NT2/D1 (cell line): ENCODE data around the gene TANK.

Experiments
- DNase-seq: peaks from one replicate; pipeline ENCODE4 v3.0.0-alpha.2; 2011; ENCODE audit warnings: low read depth, low spot score
- H3K27me3 ChIP-seq: 2 replicates; pipeline ENCODE4 v1.6.0; 2011; ENCODE audit warnings: mild to moderate bottlenecking; ENCODE audit not compliant: insufficient read length, insufficient read depth
- H3K36me3 ChIP-seq: 2 replicates; pipeline ENCODE4 v1.6.1; 2011; ENCODE audit warnings: mild to moderate bottlenecking, low read length, mixed read lengths; ENCODE audit not compliant: insufficient read depth, insufficient read length
- H3K4me1 ChIP-seq: 2 replicates; pipeline ENCODE4 v1.5.1; 2011; ENCODE audit not compliant: insufficient read depth, insufficient read length
- H3K4me3 ChIP-seq: 2 replicates; pipeline ENCODE4 v1.5.1; 2011; ENCODE audit warnings: low read depth; ENCODE audit not compliant: insufficient read length
- H3K9ac ChIP-seq: 2 replicates; pipeline ENCODE4 v1.6.0; 2011; ENCODE audit warnings: low read depth; ENCODE audit not compliant: insufficient read length
- H3K9me3 ChIP-seq: 2 replicates; pipeline ENCODE4 v1.5.1; 2011; ENCODE audit warnings: mild to moderate bottlenecking, low read length; ENCODE audit not compliant: insufficient read depth
- SUZ12 ChIP-seq: IDR thresholded peaks from 2 replicates; pipeline ENCODE4 v1.6.1; 2011; ENCODE audit not compliant: insufficient read length, insufficient read depth; ENCODE audit errors: extremely low read depth
- YY1 ChIP-seq: IDR thresholded peaks from 2 replicates; pipeline ENCODE4 v1.6.1; 2011; ENCODE audit not compliant: insufficient read length, insufficient read depth
- ZNF274 ChIP-seq: IDR thresholded peaks from 2 replicates; pipeline ENCODE4 v1.6.1; 2011; ENCODE audit warnings: mild to moderate bottlenecking, low read depth, low read length

Gene TANK

DNA sequence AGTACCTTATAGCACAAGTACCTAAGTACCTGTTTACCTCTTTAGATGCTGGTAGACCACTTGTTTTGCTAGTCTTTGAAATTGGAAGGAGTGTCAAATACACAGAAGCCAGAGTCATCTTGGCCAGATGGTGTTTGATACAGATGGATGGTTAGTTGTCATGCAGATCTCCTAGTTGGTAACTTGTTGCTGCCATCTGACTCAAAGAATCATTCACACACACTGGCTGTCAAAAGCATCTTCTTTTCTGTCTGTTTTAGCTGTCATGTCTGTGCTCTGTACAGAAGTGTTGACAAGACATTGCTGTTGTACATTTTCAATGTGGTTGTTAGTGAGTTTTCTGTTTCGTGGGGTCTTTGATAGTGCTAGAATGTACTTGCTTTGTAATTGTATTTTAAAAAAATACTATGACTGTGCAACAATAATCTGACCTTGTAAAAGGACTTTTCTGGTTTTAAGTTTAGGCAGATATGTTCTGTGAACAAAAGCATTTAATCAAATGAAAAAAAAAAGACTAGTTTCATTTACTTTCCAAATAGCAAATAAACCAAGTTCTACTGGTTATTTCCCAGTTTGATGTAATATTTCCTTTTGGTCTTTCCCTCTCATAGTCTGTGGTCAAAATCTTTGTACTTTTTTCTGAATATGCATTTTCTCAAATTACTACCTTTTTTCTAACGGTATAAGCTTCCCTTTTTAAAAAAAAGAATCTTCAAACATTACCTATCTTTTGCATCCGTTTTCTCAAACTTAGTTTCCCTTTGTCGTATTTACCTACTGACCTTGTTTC, 39.9 kb downstream of the TANK start:
- no peak overlapping the region for H3K4me3 ChIP-seq
- no peak for TF ChIP-seq ZNF274
- TF ChIP-seq SUZ12, result no peak
- no peak for TF ChIP-seq YY1
- H3K36me3 ChIP-seq, result peaks cover 24% of the 10 kb centered on the region
- H3K4me1 ChIP-seq, result no peaks in the 10 kb centered on the region
- H3K9ac ChIP-seq, result no peak overlapping the region
- H3K9me3 ChIP-seq, result no peaks in the 10 kb centered on the region
- DNase-seq, result no peak
- no peaks in the 10 kb centered on the region for H3K27me3 ChIP-seq

DNA sequence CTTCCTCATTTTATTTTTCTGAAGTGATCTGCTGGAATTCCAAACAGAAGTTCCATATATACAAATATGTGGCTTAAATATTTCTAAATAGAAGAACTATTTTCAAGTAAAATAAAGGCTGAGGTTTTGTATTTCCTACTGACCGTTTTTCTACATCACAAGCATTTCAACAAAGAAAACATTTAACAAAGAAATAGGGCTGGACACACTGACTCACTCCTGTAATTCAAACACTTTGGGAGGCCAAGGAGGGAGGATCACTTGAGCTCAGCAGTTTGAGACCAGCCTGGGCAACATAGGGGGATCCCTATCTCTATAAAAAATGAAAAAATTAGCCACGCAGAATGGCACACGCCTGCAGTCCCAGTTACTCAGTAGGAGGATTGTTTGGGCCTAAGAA, 44.6 kb downstream of the TANK start:
- no peaks in the 10 kb centered on the region for H3K9me3 ChIP-seq
- no peak overlapping the region for H3K9ac ChIP-seq
- no peak for TF ChIP-seq YY1
- no peak for TF ChIP-seq ZNF274
- TF ChIP-seq SUZ12, result no peak
- H3K36me3 ChIP-seq, result peaks cover 23% of the 10 kb centered on the region
- H3K4me3 ChIP-seq, result no peak overlapping the region
- no peaks in the 10 kb centered on the region for H3K27me3 ChIP-seq
- DNase-seq, result no peak
- no peaks in the 10 kb centered on the region for H3K4me1 ChIP-seq

DNA sequence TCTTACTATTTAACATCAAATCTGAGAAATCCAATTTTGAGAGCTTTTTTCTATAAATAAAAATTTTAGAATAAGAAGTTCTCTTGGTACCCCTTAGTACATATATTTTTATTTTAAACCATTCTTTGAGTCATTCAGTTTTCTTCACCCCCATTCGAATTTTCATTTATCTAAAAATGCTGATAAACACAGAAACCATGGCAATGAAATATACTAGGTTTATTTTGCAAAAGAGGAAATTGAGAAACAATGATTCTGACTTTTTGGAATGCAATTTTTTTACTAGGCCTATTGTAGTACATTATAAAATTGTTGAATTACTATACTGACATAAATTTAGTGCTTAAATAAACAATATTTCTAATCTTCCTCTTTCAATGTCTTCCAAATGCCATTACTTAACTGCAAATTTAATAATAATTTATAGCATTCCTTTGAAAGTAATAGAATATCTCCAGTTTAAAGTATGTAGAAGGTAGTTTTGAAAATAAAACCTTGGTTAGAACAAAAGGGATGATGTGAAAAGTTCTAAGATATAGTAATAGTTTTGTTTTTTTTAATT, 46.3 kb downstream of the TANK start:
- H3K9me3 ChIP-seq, result no peaks in the 10 kb centered on the region
- H3K4me1 ChIP-seq, result no peaks in the 10 kb centered on the region
- H3K4me3 ChIP-seq, result no peak overlapping the region
- TF ChIP-seq YY1 (no peak), SUZ12 (no peak), ZNF274 (no peak)
- H3K27me3 ChIP-seq, result no peaks in the 10 kb centered on the region
- peaks cover 23% of the 10 kb centered on the region for H3K36me3 ChIP-seq
- H3K9ac ChIP-seq, result no peak overlapping the region
- no peak for DNase-seq

DNA sequence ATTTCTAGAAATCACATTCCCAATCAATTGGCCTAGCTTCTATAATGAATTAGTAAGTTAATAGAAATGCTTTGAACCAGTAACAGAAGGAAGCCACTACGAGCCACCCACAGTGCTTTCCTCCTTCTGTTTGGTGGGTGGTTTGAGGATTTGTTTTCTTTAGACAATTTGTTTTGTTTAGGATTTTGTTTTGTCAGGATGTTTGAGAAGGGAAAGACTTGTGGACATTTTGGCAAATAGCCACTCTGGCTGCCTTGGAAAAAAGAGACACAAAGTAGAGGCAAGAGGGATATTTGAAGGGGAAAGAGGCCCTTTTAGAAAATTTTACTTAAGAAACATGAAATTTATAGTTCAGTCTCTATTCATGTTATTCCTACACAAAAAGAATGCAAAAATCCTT, 47.7 kb downstream of the TANK start:
- no peaks in the 10 kb centered on the region for H3K27me3 ChIP-seq
- H3K36me3 ChIP-seq, result peaks cover 27% of the 10 kb centered on the region
- no peaks in the 10 kb centered on the region for H3K9me3 ChIP-seq
- TF ChIP-seq ZNF274, result no peak
- no peak for TF ChIP-seq SUZ12
- TF ChIP-seq YY1, result no peak
- H3K9ac ChIP-seq, result no peak overlapping the region
- no peak overlapping the region for H3K4me3 ChIP-seq
- DNase-seq, result no peak
- H3K4me1 ChIP-seq, result no peaks in the 10 kb centered on the region

DNA sequence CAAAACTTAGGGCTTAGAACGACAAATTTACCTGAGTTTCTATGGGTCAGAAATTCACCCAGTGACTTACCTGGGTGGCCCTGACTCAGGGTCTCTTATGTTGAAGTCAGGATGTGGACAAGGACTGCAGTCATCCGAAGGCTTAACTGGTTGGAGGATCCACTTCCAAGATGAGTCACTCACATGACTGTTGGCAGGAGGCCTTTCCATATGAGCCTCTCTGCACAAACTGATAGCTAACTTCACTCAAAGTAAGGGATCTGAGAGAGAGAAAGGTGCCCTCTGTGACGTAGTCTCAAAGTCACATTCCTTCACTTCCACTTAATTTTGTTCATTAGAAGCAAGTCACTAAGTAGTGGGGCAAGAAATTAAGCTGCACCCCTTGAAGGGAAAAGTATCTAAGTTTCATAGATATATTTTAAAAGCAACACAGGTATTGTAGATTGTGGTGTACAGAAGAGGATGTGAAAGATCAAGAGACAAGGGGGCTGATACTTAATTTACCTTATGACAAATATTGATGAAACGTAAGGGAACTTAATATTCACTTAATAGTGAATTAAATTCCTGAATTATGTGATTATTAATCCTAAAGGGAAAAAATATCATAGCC, 48.4 kb downstream of the TANK start:
- no peak overlapping the region for H3K4me3 ChIP-seq
- H3K36me3 ChIP-seq, result peaks cover 25% of the 10 kb centered on the region
- no peaks in the 10 kb centered on the region for H3K27me3 ChIP-seq
- no peak for DNase-seq
- no peak overlapping the region for H3K9ac ChIP-seq
- TF ChIP-seq SUZ12 (no peak), YY1 (no peak), ZNF274 (no peak)
- H3K9me3 ChIP-seq, result no peaks in the 10 kb centered on the region
- no peaks in the 10 kb centered on the region for H3K4me1 ChIP-seq

GRCh38 chr2:161209902-161210301, 49.7 kb downstream of the TANK start:
- Histone ChIP-seq H3K27me3 (no peaks in the 10 kb centered on the region), H3K36me3 (peaks cover 15% of the 10 kb centered on the region), H3K9ac (no peak overlapping the region), H3K4me3 (no peak overlapping the region), H3K9me3 (0 out of 2 replicates have a peak, but pooled peaks cover 7% of the 10 kb centered on the region), H3K4me1 (no peaks in the 10 kb centered on the region)
- TF ChIP-seq YY1 (no peak), SUZ12 (no peak), ZNF274 (no peak)
- DNase-seq, result no peak

- TF ChIP-seq SUZ12 (no peak), ZNF274 (no peak), YY1 (no peak)
- Histone ChIP-seq H3K4me3 (no peak overlapping the region), H3K36me3 (peaks cover 10% of the 10 kb centered on the region), H3K9me3 (0 out of 2 replicates have a peak, but pooled peaks cover 7% of the 10 kb centered on the region), H3K27me3 (no peaks in the 10 kb centered on the region), H3K4me1 (no peaks in the 10 kb centered on the region), H3K9ac (no peak overlapping the region)
- no peak for DNase-seq
These were observed 57.5 kb downstream of the TANK start for GRCh38 chr2:161217597-161218185.
